GM23338 (cell line): Measurements from ENCODE around the gene CCDC197. TPM values are rescaled to one million over a fixed set of nuclear protein-coding genes. Genes with fewer than 3 reads are reported as not detected.

Source experiments
- ATAC-seq: fragments of 200-7000 bp; cut with Tn5 transposase; 3 replicates; pipeline ENCODE4 v1.9.1; 2020
- DNase-seq: peaks from one replicate; pipeline ENCODE4 v3.0.0-alpha.2; 2015; ENCODE audit warnings: low spot score
- H2AFZ ChIP-seq: fragments of 200-600 bp; sonication (generic); 2 replicates; pipeline ENCODE4 v1.8.0; 2016; ENCODE audit warnings: antibody characterized with exemption, mild to moderate bottlenecking, moderate library complexity
- H3F3A ChIP-seq: fragments of 200-600 bp; sonication (generic); replicated peaks from 2 replicates; pipeline ENCODE4 v1.8.0; 2017; ENCODE audit warnings: antibody characterized with exemption, mixed run types, low read depth
- H3K27ac ChIP-seq: fragments of 200-600 bp; sonication (generic); 2 replicates; pipeline ENCODE4 v1.6.1; 2016; ENCODE audit warnings: low read depth
- H3K27me3 ChIP-seq: fragments of 200-600 bp; sonication (generic); 2 replicates; pipeline ENCODE4 v1.8.0; 2016; ENCODE audit warnings: mild to moderate bottlenecking, mixed run types, moderate library complexity; ENCODE audit not compliant: insufficient read depth
- H3K36me3 ChIP-seq: fragments of 200-600 bp; sonication (generic); 2 replicates; pipeline ENCODE4 v1.8.0; 2016; ENCODE audit warnings: mild to moderate bottlenecking; ENCODE audit not compliant: insufficient read depth
- H3K4me1 ChIP-seq: fragments of 200-600 bp; sonication (generic); 2 replicates; pipeline ENCODE4 v1.8.0; 2016; ENCODE audit warnings: mild to moderate bottlenecking, moderate library complexity; ENCODE audit not compliant: insufficient read depth
- H3K4me2 ChIP-seq: fragments of 200-600 bp; sonication (generic); 2 replicates; pipeline ENCODE4 v1.7.1; 2017; ENCODE audit warnings: mixed run types
- H3K4me3 ChIP-seq: fragments of 200-600 bp; sonication (generic); 2 replicates; pipeline ENCODE4 v1.6.1; 2016; ENCODE audit warnings: mixed run types
- H3K79me2 ChIP-seq: fragments of 200-600 bp; sonication (generic); replicated peaks from 2 replicates; pipeline ENCODE4 v1.8.0; 2017; ENCODE audit warnings: mild to moderate bottlenecking; ENCODE audit not compliant: insufficient read depth
- H3K9me2 ChIP-seq: fragments of 200-600 bp; sonication (generic); 2 replicates; pipeline ENCODE4 v1.8.0; 2017; ENCODE audit not compliant: insufficient read depth
- H4K20me1 ChIP-seq: fragments of 200-600 bp; sonication (generic); replicated peaks from 2 replicates; pipeline ENCODE4 v1.8.0; 2017; ENCODE audit warnings: mild to moderate bottlenecking; ENCODE audit not compliant: insufficient read depth
- H3K27ac Mint-ChIP-seq: 2 replicates; pipeline ENCODE4 v1.8.0; 2020; ENCODE audit warnings: inconsistent platforms, mild to moderate bottlenecking, moderate library complexity, mixed read lengths
- H3K27me3 Mint-ChIP-seq: 3 replicates; pipeline ENCODE4 v1.8.0; 2022; ENCODE audit warnings: low read depth, mild to moderate bottlenecking, moderate library complexity, mixed read lengths, inconsistent platforms; ENCODE audit not compliant: insufficient read depth, poor library complexity
- H3K36me3 Mint-ChIP-seq: 3 replicates; pipeline ENCODE4 v1.8.0; 2021; ENCODE audit warnings: low read depth, mild to moderate bottlenecking, inconsistent platforms, moderate library complexity, mixed read lengths
- H3K4me1 Mint-ChIP-seq: 3 replicates; pipeline ENCODE4 v1.8.0; 2020; ENCODE audit warnings: mild to moderate bottlenecking, inconsistent platforms, mixed read lengths
- H3K4me3 Mint-ChIP-seq: 3 replicates; pipeline ENCODE4 v1.8.0; 2021; ENCODE audit warnings: moderate library complexity, mild to moderate bottlenecking, inconsistent platforms, mixed read lengths
- H3K9me3 Mint-ChIP-seq: 3 replicates; pipeline ENCODE4 v1.8.0; 2020; ENCODE audit warnings: moderate library complexity, mild to moderate bottlenecking, inconsistent platforms, mixed read lengths
- CTCF ChIP-seq, 2 experiments: fragments of 200-600 bp in 1 of 2; sonication (generic) in 1 of 2; conservative IDR thresholded peaks; 2 replicates each; pipeline versions ENCODE4 v1.5.1 to v1.6.1; 2016 to 2017; ENCODE audit warnings: antibody characterized with exemption in 2 of 2, low read depth in 2 of 2, mild to moderate bottlenecking in 2 of 2, moderate library complexity in 1 of 2
- POLR2AphosphoS5 ChIP-seq: IDR thresholded peaks from 2 replicates; pipeline ENCODE4 v1.6.1; 2016; ENCODE audit warnings: antibody characterized with exemption, low read depth
- REST ChIP-seq: IDR thresholded peaks from one replicate; pipeline ENCODE4 v1.6.1; 2018; ENCODE audit warnings: antibody characterized with exemption; ENCODE audit not compliant: unreplicated experiment
- ZNF114 ChIP-seq: fragments of 250-450 bp; sonication (Bioruptor Pico); IDR thresholded peaks from 2 replicates; pipeline ENCODE4 v1.5.0; 2020; ENCODE audit warnings: mild to moderate bottlenecking, moderate library complexity
- ZNF331 ChIP-seq: fragments of 250-450 bp; sonication (Bioruptor Pico); IDR thresholded peaks from 2 replicates; pipeline ENCODE4 v1.5.0; 2020; ENCODE audit warnings: low read depth, mild to moderate bottlenecking, moderate library complexity
- ZNF462 ChIP-seq: fragments of 250-450 bp; sonication (Bioruptor Pico); IDR thresholded peaks from 2 replicates; pipeline ENCODE4 v1.5.0; 2020; ENCODE audit warnings: mild to moderate bottlenecking, moderate library complexity
- polyA plus RNA-seq: library from polyadenylated mRNA; unstranded; fragments of >200 nt; fragmentation: Nextera tagmentation; extraction: Ambion mirVana; gene quantifications from 2 replicates; pipeline ENCODE4 v1.2.1, GENCODE V29; 2016
- total RNA-seq: library from RNA; depleted of rRNA; stranded (reverse); fragments of >200 nt; shearing (Covaris generic); gene quantifications from 2 replicates; pipeline ENCODE4 v1.2.3, GENCODE V29; 2014

CCDC197 gene
- total and polyA plus RNA-seq, 2 experiments from 2014 or later: not detected

- Histone ChIP-seq H4K20me1 (no peaks in the 10 kb centered on the region), H3K4me3 (no peak overlapping the region), H3K36me3 (no peaks in the 10 kb centered on the region), H3K27me3 (no peaks in the 10 kb centered on the region), H3K27ac (no peak overlapping the region), H3K79me2 (no peaks in the 10 kb centered on the region), H3K9me2 (0 out of 2 replicates have a peak, but pooled peaks cover 4% of the 10 kb centered on the region), H3K4me1 (no peaks in the 10 kb centered on the region), H3K4me2 (no peak overlapping the region), H3F3A (no peaks in the 10 kb centered on the region), H2AFZ (no peak overlapping the region)
- no peak for TF ChIP-seq ZNF331
- no peak for TF ChIP-seq ZNF114
- TF ChIP-seq POLR2AphosphoS5: no peak
- Mint-ChIP-seq H3K27me3 (peaks cover 8% of the 10 kb centered on the region), H3K9me3 (0 out of 3 replicates have a peak, but pooled peaks cover 4% of the 10 kb centered on the region), H3K27ac (no peak overlapping the region), H3K4me1 (peaks cover 8% of the 10 kb centered on the region), H3K36me3 (peaks cover 6% of the 10 kb centered on the region; the same call in 2 of the 3 replicates), H3K4me3 (no peak overlapping the region)
- no peak for DNase-seq
- ATAC-seq: no peak
Observed at GRCh38 chr14:94029265-94029664, 32.2 kb downstream of the CCDC197 start.

- 0 out of 3 replicates have a peak, but pooled peaks cover 6% of the 10 kb centered on the region for H3K9me3 Mint-ChIP-seq
- no peak overlapping the region for H3K27ac ChIP-seq
- no peak overlapping the region for H2AFZ ChIP-seq
- H3K27me3 ChIP-seq: no peaks in the 10 kb centered on the region
- no peaks in the 10 kb centered on the region for H3K36me3 ChIP-seq
- no peaks in the 10 kb centered on the region for H3K79me2 ChIP-seq
- H3K27me3 Mint-ChIP-seq: peaks cover 8% of the 10 kb centered on the region
- H3K4me1 ChIP-seq: no peaks in the 10 kb centered on the region
- H3K27ac Mint-ChIP-seq: no peak overlapping the region
- 0 out of 2 replicates have a peak, but pooled peaks cover 4% of the 10 kb centered on the region for H3K9me2 ChIP-seq
- no peak overlapping the region for H3K4me3 Mint-ChIP-seq
- ATAC-seq: no peak
- H3F3A ChIP-seq: no peaks in the 10 kb centered on the region
- TF ChIP-seq REST (no peak), ZNF331 (no peak), ZNF462 (CRISPR knock-in tag) (no peak), CTCF (conservative IDR thresholded peaks at IDR 0.05; ENCODE audit: low read depth in 2 of 2) (no peak)
- no peak overlapping the region for H3K4me3 ChIP-seq
- H4K20me1 ChIP-seq: no peaks in the 10 kb centered on the region
- DNase-seq: no peak
- H3K4me2 ChIP-seq: no peak overlapping the region
- H3K36me3 Mint-ChIP-seq: peaks cover 6% of the 10 kb centered on the region; the same call in 2 of the 3 replicates
- peaks cover 8% of the 10 kb centered on the region for H3K4me1 Mint-ChIP-seq
Observed at GRCh38 chr14:94029671-94030203, 32.6 kb downstream of the CCDC197 start.
